GM21717 (cell line): ENCODE results near the gene ADRA1B.
"Not testable (repeated sequence)": the region's sequence is repeated elsewhere in the genome, so short reads cannot be mapped to it uniquely, and the experiment has no call there.

ENCODE experiments used
- ATAC-seq: cut with Tn5 transposase; IDR thresholded peaks from one replicate; pipeline ENCODE4 v1.9.1; 2021; ENCODE audit warnings: mild to moderate bottlenecking, moderate library complexity; ENCODE audit not compliant: unreplicated experiment

Gene ADRA1B

GRCh38 chr5:160009591-160009989 is 93.3 kb downstream of the ADRA1B start:
- ATAC-seq, result peak; percentile 14

GRCh38 chr5:160011471-160011870 is 95.2 kb downstream of the ADRA1B start:
- ATAC-seq, result no peak

GRCh38 chr5:160014197-160014596 is 97.9 kb downstream of the ADRA1B start:
- not testable (repeated sequence) for ATAC-seq

- ATAC-seq, result no peak
Measured at GRCh38 chr5:160018945-160019625, 102.8 kb downstream of the ADRA1B start.

- no peak for ATAC-seq
Measured at GRCh38 chr5:160020266-160020770, 104.0 kb downstream of the ADRA1B start.

GRCh38 chr5:160020964-160021363 is 104.7 kb downstream of the ADRA1B start:
- no peak for ATAC-seq

- no peak for ATAC-seq
Measured at GRCh38 chr5:160021831-160022446, 105.7 kb downstream of the ADRA1B start.
